Liver (tissue), 9 donors: ENCODE results near the gene TCERG1L. TPM values are rescaled to one million over a fixed set of nuclear protein-coding genes. Genes with fewer than 3 reads are reported as not detected.

Experiments used
- DNase-seq: peaks from one replicate; pipeline ENCODE4 v3.0.0-alpha.2; 2017; ENCODE audit warnings: low spot score
- H3K27ac ChIP-seq, 2 donors: one replicate each; pipeline ENCODE4 v1.7.0; 2013; ENCODE audit warnings: inconsistent platforms in 2 of 2, low read length in 2 of 2, control low read depth in 1 of 2, low read depth in 1 of 2, mild to moderate bottlenecking in 1 of 2
- H3K27me3 ChIP-seq, 4 donors: one replicate each; pipeline versions ENCODE4 v1.6.1 to v1.7.0; 2013; ENCODE audit warnings: low read length in 3 of 4, inconsistent platforms in 1 of 4, mild to moderate bottlenecking in 1 of 4, moderate library complexity in 1 of 4; ENCODE audit not compliant: control insufficient read depth in 4 of 4, insufficient read depth in 4 of 4
- H3K36me3 ChIP-seq, 4 donors: one replicate each; pipeline versions ENCODE4 v1.6.1 to v1.7.0; 2013; ENCODE audit warnings: low read length in 3 of 4, mild to moderate bottlenecking in 3 of 4, low read depth in 1 of 4, moderate library complexity in 1 of 4; ENCODE audit not compliant: control insufficient read depth in 4 of 4, insufficient read depth in 3 of 4
- H3K4me1 ChIP-seq, 4 donors: one replicate each; pipeline versions ENCODE4 v1.6.1 to v1.7.0; 2013; ENCODE audit warnings: low read length in 3 of 4, mild to moderate bottlenecking in 3 of 4, moderate library complexity in 1 of 4; ENCODE audit not compliant: control insufficient read depth in 4 of 4, insufficient read depth in 4 of 4
- H3K4me3 ChIP-seq, 3 donors: one replicate each; pipeline versions ENCODE4 v1.6.1 to v1.7.0; 2013; ENCODE audit warnings: low read length in 3 of 3, control low read depth in 1 of 3, low read depth in 1 of 3, mild to moderate bottlenecking in 1 of 3
- H3K9ac ChIP-seq, 2 donors: one replicate each; pipeline ENCODE4 v1.7.0; 2013; ENCODE audit warnings: low read length in 2 of 2, mild to moderate bottlenecking in 2 of 2, moderate library complexity in 2 of 2, control low read depth in 1 of 2, low read depth in 1 of 2
- H3K9me3 ChIP-seq, 4 donors: one replicate each; pipeline versions ENCODE4 v1.6.1 to v1.7.0; 2013; ENCODE audit warnings: low read length in 3 of 4; ENCODE audit not compliant: control insufficient read depth in 4 of 4
- ATF3 ChIP-seq: IDR thresholded peaks from 2 replicates; pipeline ENCODE4 v1.6.1; 2016; ENCODE audit warnings: antibody characterized with exemption
- CTCF ChIP-seq: fragments of 150-350 bp; IDR thresholded peaks from 2 replicates; pipeline ENCODE4 v1.5.1; 2017; ENCODE audit warnings: improper control_type of control experiment, low read depth, low read length; ENCODE audit not compliant: missing input control
- EGR1 ChIP-seq, 2 donors: IDR thresholded peaks; 2 replicates each; pipeline ENCODE4 v1.6.1; 2016 to 2018; ENCODE audit warnings: antibody characterized with exemption in 2 of 2, low read depth in 2 of 2
- FOXA1 ChIP-seq: IDR thresholded peaks from 2 replicates; pipeline ENCODE4 v1.6.1; 2016; ENCODE audit warnings: antibody characterized with exemption
- FOXA2 ChIP-seq: IDR thresholded peaks from 2 replicates; pipeline ENCODE4 v1.6.1; 2016; ENCODE audit warnings: antibody characterized with exemption
- GABPA ChIP-seq, 2 donors: IDR thresholded peaks in 1 of 2; conservative IDR thresholded peaks in 1 of 2; 2 replicates each; pipeline ENCODE4 v1.6.1; 2016; ENCODE audit warnings: antibody characterized with exemption in 2 of 2, mild to moderate bottlenecking in 1 of 2, moderate library complexity in 1 of 2
- HNF4G ChIP-seq: IDR thresholded peaks from 2 replicates; pipeline ENCODE4 v1.6.1; 2016; ENCODE audit warnings: antibody characterized with exemption
- JUND ChIP-seq, 2 donors: IDR thresholded peaks; 2 replicates each; pipeline ENCODE4 v1.6.1; 2016; ENCODE audit warnings: antibody characterized with exemption in 2 of 2
- MAX ChIP-seq: IDR thresholded peaks from 2 replicates; pipeline ENCODE4 v1.6.1; 2016; ENCODE audit warnings: antibody characterized with exemption
- RAD21 ChIP-seq, 2 donors: IDR thresholded peaks; 2 replicates each; pipeline ENCODE4 v1.6.1; 2016; ENCODE audit warnings: antibody characterized with exemption in 2 of 2, mild to moderate bottlenecking in 2 of 2
- REST ChIP-seq: IDR thresholded peaks from 2 replicates; pipeline ENCODE4 v1.6.1; 2016; ENCODE audit warnings: antibody characterized with exemption, mild to moderate bottlenecking
- RXRA ChIP-seq, 2 donors: IDR thresholded peaks; 2 replicates each; pipeline ENCODE4 v1.6.1; 2017 to 2018; ENCODE audit warnings: antibody characterized with exemption in 2 of 2, mild to moderate bottlenecking in 1 of 2
- SP1 ChIP-seq: IDR thresholded peaks from 2 replicates; pipeline ENCODE4 v1.6.1; 2018; ENCODE audit warnings: antibody characterized with exemption, mild to moderate bottlenecking
- TAF1 ChIP-seq: conservative IDR thresholded peaks from 2 replicates; pipeline ENCODE4 v1.6.1; 2016; ENCODE audit warnings: antibody characterized with exemption, mild to moderate bottlenecking
- ZBTB33 ChIP-seq: IDR thresholded peaks from 2 replicates; pipeline ENCODE4 v1.6.1; 2016; ENCODE audit warnings: antibody characterized with exemption
- WGBS: extraction: QIAGEN DNeasy Blood & Tissue Kit; methylation state at CpG from one replicate; pipeline ENCODE4 v1.1.7; 2013; 5-methylcytosine and 5-hydroxymethylcytosine counted together
- polyA plus RNA-seq, 2 donors: library from polyadenylated mRNA; stranded (reverse) in 1 of 2; unstranded in 1 of 2; fragments of 200-250 nt in 1 of 2; fragments of >200 nt in 1 of 2; fragmentation: Nextera tagmentation in 1 of 2; extraction: Ambion mirVana in 1 of 2; gene quantifications; one replicate each; pipeline versions ENCODE4 v1.2.1 to v1.2.3, GENCODE V29; 2013 to 2015
- total RNA-seq, 2 donors: library from RNA; depleted of rRNA; stranded (reverse); fragments of >200 nt; gene quantifications; one replicate each; pipeline ENCODE4 v1.2.3, GENCODE V29; 2014
- donor health status: healthy.
- donor health status: healthy.
- donor health status: healthy.
- donor health status: healthy.
- donor health status: healthy.

TCERG1L gene
- total and polyA plus RNA-seq, 4 donors: not detected

GRCh38 chr10:131044379-131045111 lies 267.0 kb downstream of the TCERG1L start:
- 74% methylated on average over 14 of the region's 14 CpGs for WGBS
- Histone ChIP-seq H3K4me3 (no peak overlapping the region), H3K4me1 (no peaks in the 10 kb centered on the region), H3K27me3 (peaks cover 0 to 5% (median 0%) of the 10 kb centered on the region in 4 donors), H3K36me3 (no peaks in the 10 kb centered on the region), H3K9ac (no peak overlapping the region), H3K27ac (no peak overlapping the region), H3K9me3 (no peaks in the 10 kb centered on the region)
- TF ChIP-seq JUND (IDR thresholded peaks at IDR 0.05) (no peak), FOXA1 (no peak), ATF3 (no peak), FOXA2 (no peak), SP1 (no peak), REST (no peak), EGR1 (IDR thresholded peaks at IDR 0.05; ENCODE audit: low read depth in 2 of 2) (no peak), ZBTB33 (no peak), CTCF (no peak), MAX (no peak), HNF4G (no peak), GABPA (IDR thresholded peaks at IDR 0.05 in 1 of 2, conservative IDR thresholded peaks at IDR 0.05 in 1 of 2) (no peak), TAF1 (no peak), RXRA (IDR thresholded peaks at IDR 0.05) (no peak), RAD21 (IDR thresholded peaks at IDR 0.05) (no peak)
- no peak for DNase-seq
